ENCODE measurements around the gene MYO1E.

GRCh38 chr15:59191855-59192237 is 180.8 kb downstream of the MYO1E start:
- TF ChIP-seq CTCF (IDR thresholded peaks at IDR 0.05; ENCODE audit: low read depth, low read length, poor library complexity, severe bottlenecking): no peak
- no peak for TF ChIP-seq EZH2phosphoT487 (IDR thresholded peaks at IDR 0.05; ENCODE audit: borderline replicate concordance, low read length)
